ENCODE data around the gene SH3PXD2A. TPM values are rescaled to one million over a fixed set of nuclear protein-coding genes. Genes with fewer than 3 reads are reported as not detected.

The SH3PXD2A gene
- total RNA-seq, 1 donor from 2014 or later = 38.6 TPM

DNA sequence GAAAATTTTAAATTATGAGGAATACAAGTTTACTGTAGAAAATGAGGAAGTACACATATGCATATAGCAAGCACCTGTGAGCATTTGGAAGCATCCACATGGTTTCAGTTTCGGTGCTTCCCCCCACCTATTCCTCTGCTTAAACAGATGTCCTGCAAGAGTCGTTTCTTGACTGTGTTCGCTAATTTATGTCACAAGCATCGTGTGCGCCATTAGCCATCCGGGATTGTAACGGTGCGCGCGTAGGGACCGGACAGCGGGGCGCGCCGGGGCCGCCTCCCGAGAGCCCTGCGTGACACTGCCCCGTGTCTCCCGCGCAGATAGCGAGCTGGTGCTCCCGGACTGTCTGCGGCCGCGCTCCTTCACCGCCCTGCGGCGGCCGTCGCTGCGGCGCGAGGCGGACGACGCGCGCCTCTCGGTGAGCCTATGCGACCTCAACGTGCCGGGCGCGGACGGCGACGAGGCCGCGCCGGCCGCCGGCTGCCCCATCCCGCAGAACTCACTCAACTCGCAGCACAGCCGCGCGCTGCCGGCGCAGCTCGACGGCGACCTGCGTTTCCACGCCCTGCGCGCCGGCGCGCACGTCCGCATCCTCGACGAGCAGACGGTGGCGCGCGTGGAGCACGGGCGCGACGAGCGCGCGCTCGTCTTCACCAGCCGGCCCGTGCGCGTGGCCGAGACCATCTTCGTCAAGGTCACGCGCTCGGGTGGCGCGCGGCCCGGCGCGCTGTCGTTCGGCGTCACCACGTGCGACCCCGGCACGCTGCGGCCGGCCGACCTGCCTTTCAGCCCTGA lies 271.0 kb downstream of the SH3PXD2A start:
- H3K27me3 Mint-ChIP-seq = no peaks in the 10 kb centered on the region
- H3K4me3 Mint-ChIP-seq = no peak overlapping the region
- H3K9me3 Mint-ChIP-seq = no peaks in the 10 kb centered on the region
- TF ChIP-seq, protein P1, sequence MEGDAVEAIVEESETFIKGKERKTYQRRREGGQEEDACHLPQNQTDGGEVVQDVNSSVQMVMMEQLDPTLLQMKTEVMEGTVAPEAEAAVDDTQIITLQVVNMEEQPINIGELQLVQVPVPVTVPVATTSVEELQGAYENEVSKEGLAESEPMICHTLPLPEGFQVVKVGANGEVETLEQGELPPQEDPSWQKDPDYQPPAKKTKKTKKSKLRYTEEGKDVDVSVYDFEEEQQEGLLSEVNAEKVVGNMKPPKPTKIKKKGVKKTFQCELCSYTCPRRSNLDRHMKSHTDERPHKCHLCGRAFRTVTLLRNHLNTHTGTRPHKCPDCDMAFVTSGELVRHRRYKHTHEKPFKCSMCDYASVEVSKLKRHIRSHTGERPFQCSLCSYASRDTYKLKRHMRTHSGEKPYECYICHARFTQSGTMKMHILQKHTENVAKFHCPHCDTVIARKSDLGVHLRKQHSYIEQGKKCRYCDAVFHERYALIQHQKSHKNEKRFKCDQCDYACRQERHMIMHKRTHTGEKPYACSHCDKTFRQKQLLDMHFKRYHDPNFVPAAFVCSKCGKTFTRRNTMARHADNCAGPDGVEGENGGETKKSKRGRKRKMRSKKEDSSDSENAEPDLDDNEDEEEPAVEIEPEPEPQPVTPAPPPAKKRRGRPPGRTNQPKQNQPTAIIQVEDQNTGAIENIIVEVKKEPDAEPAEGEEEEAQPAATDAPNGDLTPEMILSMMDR (conservative IDR thresholded peaks at IDR 0.05) = no peak
- peaks cover 12% of the 10 kb centered on the region for H3K4me1 Mint-ChIP-seq (ENCODE audit: unreplicated experiment)
- H3K27ac Mint-ChIP-seq = peak overlapping the region; percentile 17
- no peak for DNase-seq (ENCODE audit: extremely low spot score, unreplicated experiment)
- peaks cover 16% of the 10 kb centered on the region for H3K36me3 Mint-ChIP-seq

DNA sequence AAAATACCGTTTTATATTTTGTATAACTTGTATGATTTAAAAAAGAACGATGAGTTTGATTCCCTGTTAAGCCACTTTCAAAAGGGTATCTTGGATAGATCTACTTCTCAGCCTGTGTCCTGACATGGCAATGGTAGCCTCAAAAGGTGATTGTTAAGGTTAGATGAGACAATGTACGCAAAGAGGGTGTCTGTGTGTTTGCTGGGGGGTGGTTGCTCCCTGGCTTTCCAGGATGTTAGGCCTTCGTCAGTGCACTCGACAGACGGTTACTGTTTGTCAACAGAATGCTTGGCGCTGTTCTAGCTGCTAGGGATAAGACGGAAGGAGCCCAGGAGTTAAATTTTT lies 271.5 kb downstream of the SH3PXD2A start:
- no peak overlapping the region for H3K4me3 Mint-ChIP-seq
- no peak for DNase-seq (ENCODE audit: extremely low spot score, unreplicated experiment)
- TF ChIP-seq, protein P1 (conservative IDR thresholded peaks at IDR 0.05) = no peak

DNA sequence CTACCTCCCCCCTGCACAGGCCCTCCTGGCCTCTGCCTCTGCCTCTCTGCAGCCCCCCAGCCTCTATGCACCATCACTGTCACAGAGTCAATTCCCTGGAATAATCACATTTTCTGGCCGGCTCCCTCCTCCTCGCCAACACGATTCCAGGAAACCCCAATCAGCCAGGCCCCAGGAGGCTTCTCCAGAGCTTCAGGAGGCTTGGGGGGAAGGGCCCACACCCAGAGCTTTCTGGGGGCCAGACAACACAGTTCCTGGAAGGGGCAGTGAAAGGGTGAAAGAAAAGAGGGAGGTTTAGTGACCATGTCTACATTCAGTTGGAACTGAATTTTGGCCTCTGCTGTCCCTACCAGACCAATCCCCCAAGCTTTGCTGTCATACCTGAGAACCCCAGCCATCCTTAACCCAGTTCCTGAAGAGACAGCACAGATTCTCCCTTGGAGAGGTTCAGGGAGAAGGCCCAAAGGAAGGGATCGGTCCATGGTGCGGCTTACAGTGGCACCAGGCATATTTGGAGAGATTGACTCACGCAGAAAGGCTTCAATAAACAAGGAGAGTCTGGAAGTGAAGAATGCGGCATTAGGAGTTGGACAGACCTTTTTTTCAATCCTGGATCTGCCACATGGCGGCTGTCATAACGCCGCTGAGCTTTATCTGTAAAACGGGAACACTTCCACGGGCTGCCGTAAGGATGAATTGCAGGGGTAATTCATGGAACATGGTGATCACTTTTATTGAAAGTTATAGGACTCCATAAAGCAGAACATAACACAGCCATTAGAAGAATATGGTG lies 272.8 kb downstream of the SH3PXD2A start:
- Mint-ChIP-seq H3K27ac (peak overlapping the region; percentile 62), H3K27me3 (no peaks in the 10 kb centered on the region), H3K4me3 (no peak overlapping the region), H3K36me3 (peaks cover 14% of the 10 kb centered on the region), H3K4me1 (ENCODE audit: unreplicated experiment) (peaks cover 16% of the 10 kb centered on the region), H3K9me3 (no peaks in the 10 kb centered on the region)
- DNase-seq (ENCODE audit: extremely low spot score, unreplicated experiment) = no peak
- TF ChIP-seq, protein P1 (conservative IDR thresholded peaks at IDR 0.05) = no peak

More for the DNA sequence above, 271.5 kb downstream of the SH3PXD2A start:
- no peaks in the 10 kb centered on the region for H3K27me3 Mint-ChIP-seq
- peaks cover 12% of the 10 kb centered on the region for H3K4me1 Mint-ChIP-seq (ENCODE audit: unreplicated experiment)
- peak overlapping the region; percentile 17 for H3K27ac Mint-ChIP-seq
- H3K36me3 Mint-ChIP-seq = peaks cover 16% of the 10 kb centered on the region
- no peaks in the 10 kb centered on the region for H3K9me3 Mint-ChIP-seq

DNA sequence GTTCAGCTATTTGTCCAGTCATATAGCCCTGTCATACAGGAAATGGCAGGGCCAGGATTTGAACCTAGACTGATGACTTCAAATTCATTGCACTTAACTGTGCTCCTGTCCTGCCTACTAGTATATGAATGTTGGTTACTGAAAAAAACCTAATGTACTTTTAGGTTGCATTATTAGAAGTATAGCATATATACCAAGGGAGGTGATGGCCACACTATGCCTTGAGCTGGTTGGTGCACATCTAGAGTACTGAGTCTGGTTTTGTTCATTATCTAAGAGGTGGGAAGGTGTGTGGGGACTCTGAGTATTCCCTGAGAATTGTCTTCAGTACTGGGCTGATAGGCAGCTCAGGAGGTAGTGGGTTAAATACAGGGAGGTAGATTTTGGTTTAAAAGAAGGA lies 273.9 kb downstream of the SH3PXD2A start:
- TF ChIP-seq, protein P1 (conservative IDR thresholded peaks at IDR 0.05) = no peak
- Mint-ChIP-seq H3K9me3 (no peaks in the 10 kb centered on the region), H3K4me1 (ENCODE audit: unreplicated experiment) (peaks cover 21% of the 10 kb centered on the region), H3K36me3 (peaks cover 9% of the 10 kb centered on the region), H3K27me3 (no peaks in the 10 kb centered on the region), H3K4me3 (no peak overlapping the region), H3K27ac (peak overlapping the region; percentile 61)
- DNase-seq (ENCODE audit: extremely low spot score, unreplicated experiment) = no peak

DNA sequence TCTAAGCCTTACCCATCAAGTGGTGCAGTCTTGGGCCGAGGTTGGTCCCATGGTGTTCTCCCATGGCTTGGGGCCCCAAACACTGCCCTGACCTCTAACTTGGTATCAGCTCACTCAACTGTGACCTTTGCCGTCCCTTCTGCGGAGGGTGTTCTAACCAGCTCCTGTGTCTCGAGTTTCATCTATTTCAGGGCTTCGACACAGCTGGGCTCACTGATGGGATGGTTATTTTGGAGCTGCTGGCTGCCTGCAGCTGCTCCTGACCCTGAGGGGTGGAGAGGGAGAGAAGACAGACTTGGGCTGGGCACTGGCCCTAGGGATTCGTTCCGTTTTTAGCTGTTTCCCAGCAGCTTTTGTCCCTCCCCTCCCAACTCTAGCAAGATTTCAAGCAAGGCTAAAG lies 274.9 kb downstream of the SH3PXD2A start:
- Mint-ChIP-seq H3K36me3 (peaks cover 6% of the 10 kb centered on the region), H3K4me3 (no peak overlapping the region), H3K4me1 (ENCODE audit: unreplicated experiment) (peaks cover 21% of the 10 kb centered on the region), H3K27me3 (no peaks in the 10 kb centered on the region), H3K9me3 (no peaks in the 10 kb centered on the region), H3K27ac (peak overlapping the region; percentile 1)
- no peak for DNase-seq (ENCODE audit: extremely low spot score, unreplicated experiment)
- TF ChIP-seq, protein P1 (conservative IDR thresholded peaks at IDR 0.05) = no peak

All from type B pancreatic cell (in vitro differentiated cells).